Lower leg skin (tissue), 3 donors: Measurements from ENCODE around the gene CLEC20A.

Experiments
- POLR2A ChIP-seq, 2 donors: fragments of 450-650 bp; IDR thresholded peaks; one replicate each; pipeline ENCODE4 v1.6.1; 2016 to 2017; ENCODE audit warnings: antibody characterized with exemption in 2 of 2, mild to moderate bottlenecking in 1 of 2, moderate library complexity in 1 of 2
- TF ChIP-seq, protein P1 (sequence below), 3 donors: fragments of 450-650 bp; IDR thresholded peaks; one replicate each; pipeline ENCODE4 v1.5.1; 2016; ENCODE audit warnings: antibody characterized with exemption in 3 of 3, mild to moderate bottlenecking in 3 of 3, moderate library complexity in 2 of 3

DNA sequence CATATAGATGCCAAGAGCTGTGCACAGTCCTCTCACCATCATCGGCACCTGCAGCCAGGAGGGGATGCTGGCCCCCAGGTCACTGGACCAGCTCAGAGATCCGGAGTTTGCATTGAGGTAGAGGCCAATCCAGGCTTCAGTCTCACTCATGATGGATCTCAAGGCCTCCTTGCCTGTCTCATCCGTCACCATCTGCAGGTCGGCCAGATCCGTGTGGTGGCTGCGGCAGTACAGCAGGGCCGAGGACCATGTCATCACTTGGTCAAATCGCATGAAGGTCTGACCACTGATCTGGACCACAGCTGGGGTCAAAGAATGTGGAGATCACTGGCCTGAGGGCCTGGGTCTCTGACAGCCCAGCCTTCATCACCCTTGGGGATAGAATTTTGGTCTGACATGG, 6.6 kb downstream of the CLEC20A start:
- TF ChIP-seq, protein P1, sequence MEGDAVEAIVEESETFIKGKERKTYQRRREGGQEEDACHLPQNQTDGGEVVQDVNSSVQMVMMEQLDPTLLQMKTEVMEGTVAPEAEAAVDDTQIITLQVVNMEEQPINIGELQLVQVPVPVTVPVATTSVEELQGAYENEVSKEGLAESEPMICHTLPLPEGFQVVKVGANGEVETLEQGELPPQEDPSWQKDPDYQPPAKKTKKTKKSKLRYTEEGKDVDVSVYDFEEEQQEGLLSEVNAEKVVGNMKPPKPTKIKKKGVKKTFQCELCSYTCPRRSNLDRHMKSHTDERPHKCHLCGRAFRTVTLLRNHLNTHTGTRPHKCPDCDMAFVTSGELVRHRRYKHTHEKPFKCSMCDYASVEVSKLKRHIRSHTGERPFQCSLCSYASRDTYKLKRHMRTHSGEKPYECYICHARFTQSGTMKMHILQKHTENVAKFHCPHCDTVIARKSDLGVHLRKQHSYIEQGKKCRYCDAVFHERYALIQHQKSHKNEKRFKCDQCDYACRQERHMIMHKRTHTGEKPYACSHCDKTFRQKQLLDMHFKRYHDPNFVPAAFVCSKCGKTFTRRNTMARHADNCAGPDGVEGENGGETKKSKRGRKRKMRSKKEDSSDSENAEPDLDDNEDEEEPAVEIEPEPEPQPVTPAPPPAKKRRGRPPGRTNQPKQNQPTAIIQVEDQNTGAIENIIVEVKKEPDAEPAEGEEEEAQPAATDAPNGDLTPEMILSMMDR (IDR thresholded peaks at IDR 0.05), result no peak
- TF ChIP-seq POLR2A (IDR thresholded peaks at IDR 0.05), result no peak
